Measurements from ENCODE around the gene RERE. TPM values are rescaled to one million over a fixed set of nuclear protein-coding genes. Genes with fewer than 3 reads are reported as not detected.

Gene RERE
- total and polyA plus RNA-seq, 2 donors: 69.0 to 168 TPM

DNA sequence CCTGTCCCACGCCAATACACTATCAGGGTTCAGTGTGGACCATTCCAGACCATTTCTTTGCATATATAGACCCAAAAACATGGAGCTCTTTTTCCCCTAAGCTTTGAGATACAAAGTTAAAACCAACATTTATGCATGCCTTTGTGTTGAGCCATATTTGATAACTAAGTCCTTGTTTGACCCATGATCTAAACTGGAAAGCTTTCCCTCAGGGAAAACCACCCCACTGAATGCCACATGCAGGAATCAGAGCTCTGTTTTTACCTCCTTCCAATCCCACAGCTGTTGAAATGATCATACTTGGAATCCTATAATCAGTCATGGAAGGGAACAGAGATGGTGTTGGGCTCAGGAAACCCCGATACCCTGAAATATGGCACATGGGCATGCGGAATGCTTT lies 514.3 kb downstream of the RERE start:
- Histone ChIP-seq H3K27ac (ENCODE audit: low read depth) (no peak overlapping the region), H3K4me3 (ENCODE audit: low read depth, low read length) (no peak overlapping the region), H3K36me3 (ENCODE audit: insufficient read depth) (no peaks in the 10 kb centered on the region), H3K4me1 (ENCODE audit: insufficient read depth) (no peaks in the 10 kb centered on the region)
- DNase-seq (ENCODE audit: extremely low spot score): no peak
- 95% methylated on average over 3 of the region's 3 CpGs for WGBS

Small RNA genes within 50 kb of the gene (small RNA-seq; reads per million reads assigned to genes)
- not detected for gene MIR6728
- not detected for gene RF00019
- not detected for gene RF00599

Other genes with a start within 250 kb of the RERE start
- gene ENO1, start 61.0 kb upstream of the RERE start, total RNA-seq: 268 TPM
- gene ENO1, start 61.0 kb upstream of the RERE start, polyA plus RNA-seq: 715 TPM
- not detected for gene CA6, start 128.2 kb upstream of the RERE start, total RNA-seq
- not detected for gene CA6, start 128.2 kb upstream of the RERE start, polyA plus RNA-seq
- gene SLC2A7, start 208.8 kb upstream of the RERE start, total RNA-seq: not detected
- not detected for gene SLC2A7, start 208.8 kb upstream of the RERE start, polyA plus RNA-seq